GM19193 (cell line): ENCODE data around the gene MEGF6.

ENCODE experiments used
- POLR2A ChIP-seq: IDR thresholded peaks from 4 replicates; pipeline ENCODE4 v1.6.1; 2011; ENCODE audit not compliant: insufficient read depth, insufficient read length; ENCODE audit errors: extremely low read depth

Gene MEGF6

GRCh38 chr1:3453891-3454810, 157.2 kb downstream of the MEGF6 start, which contains the start of gene ARHGEF16:
ARHGEF16 (plus strand) TSS chr1:3454665; CDS start chr1:3463085, 8,420 bp downstream.
- TF ChIP-seq POLR2A: no peak

GRCh38 chr1:3453203-3453761, 158.0 kb downstream of the MEGF6 start:
- TF ChIP-seq POLR2A: no peak

GRCh38 chr1:3452866-3453175, 158.5 kb downstream of the MEGF6 start:
- TF ChIP-seq POLR2A: no peak

- TF ChIP-seq POLR2A: no peak
These were observed 159.1 kb downstream of the MEGF6 start for GRCh38 chr1:3451994-3452865.

GRCh38 chr1:3450983-3451382, 160.3 kb downstream of the MEGF6 start:
- no peak for TF ChIP-seq POLR2A

GRCh38 chr1:3450202-3450863, 161.0 kb downstream of the MEGF6 start:
- no peak for TF ChIP-seq POLR2A

GRCh38 chr1:3444736-3445135, 166.6 kb downstream of the MEGF6 start:
- no peak for TF ChIP-seq POLR2A

GRCh38 chr1:3444298-3444697, 167.0 kb downstream of the MEGF6 start:
- no peak for TF ChIP-seq POLR2A

GRCh38 chr1:3443807-3444206, 167.5 kb downstream of the MEGF6 start:
- TF ChIP-seq POLR2A: no peak

- no peak for TF ChIP-seq POLR2A
These were observed 168.4 kb downstream of the MEGF6 start for GRCh38 chr1:3442901-3443300.

- no peak for TF ChIP-seq POLR2A
These were observed 169.0 kb downstream of the MEGF6 start for GRCh38 chr1:3442331-3442730.

- TF ChIP-seq POLR2A: no peak
These were observed 169.4 kb downstream of the MEGF6 start for GRCh38 chr1:3441880-3442279.

- no peak for TF ChIP-seq POLR2A
These were observed 169.9 kb downstream of the MEGF6 start for GRCh38 chr1:3441410-3441847.

- no peak for TF ChIP-seq POLR2A
These were observed 170.4 kb downstream of the MEGF6 start for GRCh38 chr1:3440711-3441409.
